ENCODE results near the gene RGS7.
A peak's percentile ranks its signal among the peaks of the same experiment; 100 is the strongest.
"Not testable (repeated sequence)": the region's sequence is repeated elsewhere in the genome, so short reads cannot be mapped to it uniquely, and the experiment has no call there.

RGS7 gene

DNA sequence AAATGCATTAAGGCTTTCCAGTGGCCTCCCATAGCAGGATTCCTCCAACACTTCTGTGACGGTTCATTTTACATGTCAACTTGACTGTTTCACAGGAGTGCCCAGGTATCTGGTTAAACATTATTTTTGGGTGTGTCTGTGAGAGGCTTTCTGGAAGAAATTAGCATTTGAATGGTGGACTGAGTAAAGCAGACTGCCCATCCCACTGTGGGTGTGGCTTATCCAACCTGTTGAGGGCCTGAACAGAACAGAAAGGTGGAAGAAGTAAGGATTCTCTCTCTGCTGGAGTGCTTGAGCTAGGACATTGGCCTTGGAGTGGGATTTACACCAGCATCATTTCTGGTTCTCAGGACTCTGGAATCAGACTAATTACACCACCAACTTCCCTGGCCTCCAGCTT, 85.6 kb downstream of the RGS7 start:
- no peak for DNase-seq (ENCODE audit: low spot score)

GRCh38 chr1:241270016-241270415, 87.0 kb downstream of the RGS7 start:
- no peak for DNase-seq (ENCODE audit: low spot score)

DNA sequence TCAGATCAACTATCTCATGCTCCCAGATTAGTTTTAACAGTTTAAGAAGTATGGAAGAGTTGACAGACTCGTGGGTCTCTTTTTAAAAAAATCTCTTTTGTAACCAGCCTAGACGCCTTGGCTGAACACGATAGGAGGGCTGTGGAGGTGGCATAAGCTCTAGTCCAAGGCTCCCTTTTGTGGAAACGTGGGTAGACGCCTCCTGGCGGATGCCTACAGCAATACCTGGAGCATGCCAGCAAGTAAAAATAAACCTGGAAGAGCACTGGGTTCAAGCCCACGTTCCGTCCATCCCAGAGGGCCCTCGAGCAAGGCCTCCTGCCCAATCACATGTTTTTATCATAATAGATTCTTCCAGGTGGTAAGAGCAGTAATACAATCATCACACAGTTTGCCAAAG, 87.9 kb downstream of the RGS7 start:
- DNase-seq (ENCODE audit: low spot score) = no peak

GRCh38 chr1:241266121-241266520, 90.9 kb downstream of the RGS7 start:
- DNase-seq (ENCODE audit: low spot score) = no peak

- no peak for DNase-seq (ENCODE audit: low spot score)
These were observed 91.6 kb downstream of the RGS7 start for GRCh38 chr1:241265428-241265827.

GRCh38 chr1:241263346-241263745, 93.7 kb downstream of the RGS7 start:
- no peak for DNase-seq (ENCODE audit: low spot score)

DNA sequence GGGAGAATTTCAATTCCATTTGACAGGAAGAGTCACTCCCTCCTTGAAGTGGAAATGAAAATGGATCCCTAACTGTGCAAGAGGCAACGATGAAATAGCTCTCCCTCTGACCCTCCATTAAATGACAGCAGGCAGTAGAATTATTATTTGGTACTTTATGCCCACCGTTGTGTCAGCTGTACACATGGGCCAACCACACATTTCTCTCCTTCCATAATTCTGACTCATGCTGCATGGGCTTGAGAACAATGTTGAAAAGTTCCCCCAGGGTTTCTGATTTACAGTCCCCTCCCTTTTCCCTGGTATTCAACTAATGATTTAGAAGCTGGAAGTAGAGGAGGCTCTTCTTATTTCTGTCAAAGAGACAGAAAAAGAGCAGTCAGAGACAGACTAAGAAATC, 103.5 kb downstream of the RGS7 start:
- DNase-seq (ENCODE audit: low spot score) = no peak

GRCh38 chr1:241250465-241250864, 106.5 kb downstream of the RGS7 start:
- DNase-seq (ENCODE audit: low spot score) = no peak

- no peak for DNase-seq (ENCODE audit: low spot score)
These were observed 116.9 kb downstream of the RGS7 start for GRCh38 chr1:241240069-241240468.

DNA sequence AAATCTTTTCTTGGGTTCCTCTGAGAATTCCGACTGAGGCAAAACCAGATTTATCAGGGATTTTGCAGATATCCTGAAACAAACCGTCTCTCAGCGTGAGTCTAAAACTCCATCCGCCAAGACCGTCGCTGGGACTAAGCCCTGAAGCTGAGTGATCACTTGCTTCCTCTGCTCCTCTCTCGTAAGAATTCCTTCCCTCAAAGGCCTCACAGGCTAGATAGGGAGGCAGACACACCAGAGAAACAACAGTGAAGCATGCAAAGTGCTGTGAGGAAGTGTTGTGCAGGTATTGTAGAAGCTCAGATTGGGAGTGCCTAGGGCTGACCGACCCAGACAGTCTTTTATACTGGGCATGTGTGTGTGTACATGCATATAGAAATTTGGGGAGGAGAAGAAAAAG, 119.1 kb downstream of the RGS7 start:
- no peak for DNase-seq (ENCODE audit: low spot score)

- DNase-seq (ENCODE audit: low spot score) = peak; percentile 68
These were observed 121.6 kb downstream of the RGS7 start for GRCh38 chr1:241235256-241235897.

GRCh38 chr1:241229711-241230110, 127.3 kb downstream of the RGS7 start:
- DNase-seq (ENCODE audit: low spot score) = no peak

DNA sequence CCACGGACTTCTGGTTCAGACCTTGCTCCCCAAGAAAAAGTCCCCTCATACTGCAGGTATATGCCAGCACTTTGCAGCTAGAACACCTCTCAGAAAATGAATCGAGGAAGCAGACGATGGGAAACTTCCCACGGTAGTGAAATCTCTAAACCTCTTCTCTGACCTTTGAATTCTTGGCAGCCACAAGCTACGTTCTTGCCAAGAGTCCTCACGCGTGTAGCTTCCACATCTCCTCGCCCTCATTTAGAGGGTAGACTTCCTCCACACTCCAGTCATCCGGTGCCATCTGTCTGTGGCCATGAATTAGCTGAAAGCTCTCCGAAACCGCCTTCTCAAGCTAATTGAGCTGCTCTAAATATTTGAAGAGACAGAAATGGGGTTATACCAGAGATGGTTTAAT, 127.8 kb downstream of the RGS7 start:
- peak; percentile 26 for DNase-seq (ENCODE audit: low spot score)

DNA sequence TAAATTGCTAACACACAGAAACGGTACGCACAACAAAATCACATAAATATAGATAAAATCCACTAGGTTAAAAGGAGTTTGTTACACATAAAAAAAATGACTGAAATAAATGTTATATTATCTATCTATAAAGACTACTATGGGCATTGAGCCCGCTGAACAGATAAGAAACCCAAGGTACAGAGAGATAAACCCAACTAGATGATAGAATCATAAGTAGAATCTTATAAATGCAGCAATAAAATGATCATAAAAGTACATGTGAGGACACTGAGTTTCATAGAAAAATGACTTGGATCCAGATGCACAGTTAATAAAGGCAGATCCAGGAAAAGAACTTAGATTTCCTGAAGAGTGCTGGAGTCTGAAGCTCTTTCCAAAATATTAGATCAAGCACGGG, 128.7 kb downstream of the RGS7 start:
- no peak for DNase-seq (ENCODE audit: low spot score)

- DNase-seq (ENCODE audit: low spot score) = no peak
These were observed 131.3 kb downstream of the RGS7 start for GRCh38 chr1:241225741-241226140.

DNA sequence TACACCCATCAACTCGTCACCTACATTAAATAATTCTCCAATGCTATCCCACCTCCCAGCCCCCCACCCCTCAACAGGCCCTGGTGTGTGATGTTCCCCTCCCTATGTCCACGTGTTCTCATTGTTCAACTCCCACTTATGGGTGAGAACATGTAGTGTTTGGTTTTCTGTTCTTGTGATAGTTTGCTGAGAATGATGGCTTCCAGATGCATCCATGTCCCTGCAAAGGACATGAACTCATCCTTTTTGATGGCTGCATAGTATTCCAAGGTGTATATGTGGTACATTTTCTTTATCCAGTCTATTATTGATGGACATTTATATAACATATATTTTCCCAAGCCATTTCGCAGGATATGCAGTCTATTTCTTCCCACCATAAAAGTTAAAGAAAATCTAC, 132.8 kb downstream of the RGS7 start:
- DNase-seq (ENCODE audit: low spot score) = not testable (repeated sequence)

DNA sequence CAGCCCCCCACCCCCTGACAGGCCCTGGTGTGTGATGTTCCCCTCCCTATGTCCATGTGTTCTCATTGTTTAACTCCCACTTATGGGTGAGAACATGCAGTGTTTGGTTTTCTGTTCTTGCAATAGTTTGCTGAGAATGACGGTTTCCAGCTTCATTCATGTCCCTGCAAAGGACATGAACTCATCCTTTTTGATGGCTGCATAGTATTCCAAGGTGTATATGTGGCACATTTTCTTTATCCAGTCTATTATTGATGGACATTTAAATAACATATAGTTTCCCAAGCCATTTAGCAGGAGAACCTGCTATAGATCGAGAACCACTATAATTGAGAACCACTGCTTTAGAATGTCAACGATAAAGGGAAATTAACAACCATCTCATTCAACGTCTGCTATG, 134.2 kb downstream of the RGS7 start:
- DNase-seq (ENCODE audit: low spot score) = not testable (repeated sequence)

GRCh38 chr1:241221319-241221718, 135.7 kb downstream of the RGS7 start:
- no peak for DNase-seq (ENCODE audit: low spot score)

DNA sequence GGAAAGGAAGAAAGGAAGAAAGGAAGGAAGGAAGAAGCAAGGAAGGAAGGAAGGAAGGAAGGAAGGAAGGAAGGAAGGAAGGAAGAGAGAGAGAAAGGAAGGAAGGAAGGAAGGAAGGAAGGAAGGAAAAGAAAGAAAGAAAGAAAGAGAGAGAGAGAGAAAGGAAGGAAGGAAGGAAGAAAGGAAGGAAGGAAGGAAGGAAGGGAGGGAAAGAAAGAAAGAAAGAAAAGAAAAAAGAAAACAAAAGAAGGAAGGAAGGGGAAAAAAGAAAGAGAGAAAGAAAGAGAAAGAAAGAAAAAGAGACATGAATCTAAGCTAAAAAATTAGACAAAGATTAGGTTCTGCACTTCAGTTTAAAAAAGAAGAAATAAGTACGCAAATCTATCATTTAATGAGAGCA, 136.1 kb downstream of the RGS7 start:
- not testable (repeated sequence) for DNase-seq (ENCODE audit: low spot score)

GRCh38 chr1:241219449-241219848, 137.6 kb downstream of the RGS7 start:
- DNase-seq (ENCODE audit: low spot score) = no peak

- no peak for DNase-seq (ENCODE audit: low spot score)
These were observed 139.5 kb downstream of the RGS7 start for GRCh38 chr1:241217516-241217915.

- no peak for DNase-seq (ENCODE audit: low spot score)
These were observed 141.3 kb downstream of the RGS7 start for GRCh38 chr1:241215683-241216082.

GRCh38 chr1:241215203-241215602, 141.8 kb downstream of the RGS7 start:
- no peak for DNase-seq (ENCODE audit: low spot score)

DNA sequence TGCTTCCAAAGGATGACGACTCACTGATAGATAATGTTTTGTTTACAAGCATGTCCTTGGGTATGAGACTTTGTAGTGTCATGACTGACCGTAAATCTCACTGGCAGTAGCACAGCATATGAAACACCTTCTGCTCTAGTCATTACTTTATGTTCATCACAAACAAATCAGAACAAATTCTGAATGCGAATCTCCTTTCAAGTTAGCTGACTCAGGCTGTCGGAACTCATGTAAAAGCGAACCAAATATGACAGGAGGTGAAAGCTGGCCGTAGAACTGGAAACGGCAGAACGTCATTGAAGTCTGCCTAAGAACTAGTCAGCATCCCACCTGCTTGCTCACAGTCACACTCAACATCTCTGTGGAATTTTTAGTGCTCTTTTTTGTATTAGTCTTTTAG, 143.9 kb downstream of the RGS7 start:
- no peak for DNase-seq (ENCODE audit: low spot score)

DNA sequence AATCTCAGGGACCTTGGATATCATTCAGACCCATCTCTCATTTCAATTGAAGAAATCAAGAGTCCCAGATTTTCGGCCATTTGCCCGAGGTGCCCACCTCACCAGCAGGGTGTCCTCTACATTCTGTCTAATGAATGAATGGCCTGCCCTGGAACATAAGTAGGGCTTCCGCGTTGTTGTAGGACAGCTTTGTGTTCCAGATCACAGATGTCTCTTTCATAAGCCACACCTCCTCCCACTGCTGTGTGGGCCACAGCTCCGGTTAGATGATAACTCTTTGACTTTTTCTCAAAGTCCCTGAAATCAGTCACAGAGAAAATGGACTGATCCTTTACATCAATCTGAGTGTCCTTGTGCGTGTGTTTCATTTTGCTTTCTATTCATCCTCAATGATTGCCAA, 144.4 kb downstream of the RGS7 start:
- DNase-seq (ENCODE audit: low spot score) = no peak

Measured in putamen (tissue), 1 donor.